Liver (tissue), 9 donors: ENCODE results near the gene OR10C1. TPM values are rescaled to one million over a fixed set of nuclear protein-coding genes. Genes with fewer than 3 reads are reported as not detected.
A peak's percentile ranks its signal among the peaks of the same experiment; 100 is the strongest.

Experiments
- DNase-seq: peaks from one replicate; pipeline ENCODE4 v3.0.0-alpha.2; 2017; ENCODE audit warnings: low spot score
- H3K27ac ChIP-seq, 2 donors: one replicate each; pipeline ENCODE4 v1.7.0; 2013; ENCODE audit warnings: inconsistent platforms in 2 of 2, low read length in 2 of 2, control low read depth in 1 of 2, low read depth in 1 of 2, mild to moderate bottlenecking in 1 of 2
- H3K27me3 ChIP-seq, 4 donors: one replicate each; pipeline versions ENCODE4 v1.6.1 to v1.7.0; 2013; ENCODE audit warnings: low read length in 3 of 4, inconsistent platforms in 1 of 4, mild to moderate bottlenecking in 1 of 4, moderate library complexity in 1 of 4; ENCODE audit not compliant: control insufficient read depth in 4 of 4, insufficient read depth in 4 of 4
- H3K36me3 ChIP-seq, 4 donors: one replicate each; pipeline versions ENCODE4 v1.6.1 to v1.7.0; 2013; ENCODE audit warnings: low read length in 3 of 4, mild to moderate bottlenecking in 3 of 4, low read depth in 1 of 4, moderate library complexity in 1 of 4; ENCODE audit not compliant: control insufficient read depth in 4 of 4, insufficient read depth in 3 of 4
- H3K4me1 ChIP-seq, 4 donors: one replicate each; pipeline versions ENCODE4 v1.6.1 to v1.7.0; 2013; ENCODE audit warnings: low read length in 3 of 4, mild to moderate bottlenecking in 3 of 4, moderate library complexity in 1 of 4; ENCODE audit not compliant: control insufficient read depth in 4 of 4, insufficient read depth in 4 of 4
- H3K4me3 ChIP-seq, 3 donors: one replicate each; pipeline versions ENCODE4 v1.6.1 to v1.7.0; 2013; ENCODE audit warnings: low read length in 3 of 3, control low read depth in 1 of 3, low read depth in 1 of 3, mild to moderate bottlenecking in 1 of 3
- H3K9ac ChIP-seq, 2 donors: one replicate each; pipeline ENCODE4 v1.7.0; 2013; ENCODE audit warnings: low read length in 2 of 2, mild to moderate bottlenecking in 2 of 2, moderate library complexity in 2 of 2, control low read depth in 1 of 2, low read depth in 1 of 2
- H3K9me3 ChIP-seq, 4 donors: one replicate each; pipeline versions ENCODE4 v1.6.1 to v1.7.0; 2013; ENCODE audit warnings: low read length in 3 of 4; ENCODE audit not compliant: control insufficient read depth in 4 of 4
- EGR1 ChIP-seq, 2 donors: IDR thresholded peaks; 2 replicates each; pipeline ENCODE4 v1.6.1; 2016 to 2018; ENCODE audit warnings: antibody characterized with exemption in 2 of 2, low read depth in 2 of 2
- FOXA1 ChIP-seq: IDR thresholded peaks from 2 replicates; pipeline ENCODE4 v1.6.1; 2016; ENCODE audit warnings: antibody characterized with exemption
- FOXA2 ChIP-seq: IDR thresholded peaks from 2 replicates; pipeline ENCODE4 v1.6.1; 2016; ENCODE audit warnings: antibody characterized with exemption
- HNF4A ChIP-seq, 2 donors: conservative IDR thresholded peaks; 2 replicates each; pipeline ENCODE4 v1.6.1; 2016; ENCODE audit warnings: antibody characterized with exemption in 2 of 2, mild to moderate bottlenecking in 2 of 2
- HNF4G ChIP-seq: IDR thresholded peaks from 2 replicates; pipeline ENCODE4 v1.6.1; 2016; ENCODE audit warnings: antibody characterized with exemption
- JUND ChIP-seq, 2 donors: IDR thresholded peaks; 2 replicates each; pipeline ENCODE4 v1.6.1; 2016; ENCODE audit warnings: antibody characterized with exemption in 2 of 2
- NR2F2 ChIP-seq: IDR thresholded peaks from 2 replicates; pipeline ENCODE4 v1.6.1; 2016; ENCODE audit warnings: antibody characterized with exemption
- RAD21 ChIP-seq, 2 donors: IDR thresholded peaks; 2 replicates each; pipeline ENCODE4 v1.6.1; 2016; ENCODE audit warnings: antibody characterized with exemption in 2 of 2, mild to moderate bottlenecking in 2 of 2
- REST ChIP-seq: IDR thresholded peaks from 2 replicates; pipeline ENCODE4 v1.6.1; 2016; ENCODE audit warnings: antibody characterized with exemption, mild to moderate bottlenecking
- RXRA ChIP-seq, 2 donors: IDR thresholded peaks; 2 replicates each; pipeline ENCODE4 v1.6.1; 2017 to 2018; ENCODE audit warnings: antibody characterized with exemption in 2 of 2, mild to moderate bottlenecking in 1 of 2
- SP1 ChIP-seq: IDR thresholded peaks from 2 replicates; pipeline ENCODE4 v1.6.1; 2018; ENCODE audit warnings: antibody characterized with exemption, mild to moderate bottlenecking
- TAF1 ChIP-seq: conservative IDR thresholded peaks from 2 replicates; pipeline ENCODE4 v1.6.1; 2016; ENCODE audit warnings: antibody characterized with exemption, mild to moderate bottlenecking
- YY1 ChIP-seq: IDR thresholded peaks from 2 replicates; pipeline ENCODE4 v1.6.1; 2016; ENCODE audit warnings: antibody characterized with exemption, mild to moderate bottlenecking
- WGBS: extraction: QIAGEN DNeasy Blood & Tissue Kit; methylation state at CpG from one replicate; pipeline ENCODE4 v1.1.7; 2013; 5-methylcytosine and 5-hydroxymethylcytosine counted together
- polyA plus RNA-seq, 2 donors: library from polyadenylated mRNA; stranded (reverse) in 1 of 2; unstranded in 1 of 2; fragments of 200-250 nt in 1 of 2; fragments of >200 nt in 1 of 2; fragmentation: Nextera tagmentation in 1 of 2; extraction: Ambion mirVana in 1 of 2; gene quantifications; one replicate each; pipeline versions ENCODE4 v1.2.1 to v1.2.3, GENCODE V29; 2013 to 2015
- total RNA-seq, 2 donors: library from RNA; depleted of rRNA; stranded (reverse); fragments of >200 nt; gene quantifications; one replicate each; pipeline ENCODE4 v1.2.3, GENCODE V29; 2014
- TF ChIP-seq, protein P1 (sequence below): IDR thresholded peaks from 2 replicates; pipeline ENCODE4 v1.6.1; 2016; ENCODE audit warnings: antibody characterized with exemption
- TF ChIP-seq, protein P2 (sequence below): fragments of 150-350 bp; IDR thresholded peaks from 2 replicates; pipeline ENCODE4 v1.5.1; 2017; ENCODE audit warnings: improper control_type of control experiment, low read depth, low read length; ENCODE audit not compliant: missing input control
- TF ChIP-seq, protein P3 (sequence below): IDR thresholded peaks from 2 replicates; pipeline ENCODE4 v1.6.1; 2016; ENCODE audit warnings: antibody characterized with exemption
- donor health status: healthy.
- donor health status: healthy.
- donor health status: healthy.
- donor health status: healthy.
- donor health status: healthy.

The OR10C1 gene
- total and polyA plus RNA-seq, 4 donors, result not detected

- no peak for DNase-seq
- no peaks in the 10 kb centered on the region for H3K36me3 ChIP-seq
- H3K9ac ChIP-seq, result no peak within 1 kb of the TSS
- no peak within 1 kb of the TSS for H3K4me3 ChIP-seq
- H3K9me3 ChIP-seq, result no peaks in the 10 kb centered on the region
- peaks cover 0 to 3% (median 0%) of the 10 kb centered on the region in 4 donors for H3K27me3 ChIP-seq
- TF ChIP-seq, protein P1, sequence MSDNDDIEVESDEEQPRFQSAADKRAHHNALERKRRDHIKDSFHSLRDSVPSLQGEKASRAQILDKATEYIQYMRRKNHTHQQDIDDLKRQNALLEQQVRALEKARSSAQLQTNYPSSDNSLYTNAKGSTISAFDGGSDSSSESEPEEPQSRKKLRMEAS, result no peak
- no peak for TF ChIP-seq YY1
- no peak for TF ChIP-seq HNF4A (conservative IDR thresholded peaks at IDR 0.05)
- TF ChIP-seq, protein P2, sequence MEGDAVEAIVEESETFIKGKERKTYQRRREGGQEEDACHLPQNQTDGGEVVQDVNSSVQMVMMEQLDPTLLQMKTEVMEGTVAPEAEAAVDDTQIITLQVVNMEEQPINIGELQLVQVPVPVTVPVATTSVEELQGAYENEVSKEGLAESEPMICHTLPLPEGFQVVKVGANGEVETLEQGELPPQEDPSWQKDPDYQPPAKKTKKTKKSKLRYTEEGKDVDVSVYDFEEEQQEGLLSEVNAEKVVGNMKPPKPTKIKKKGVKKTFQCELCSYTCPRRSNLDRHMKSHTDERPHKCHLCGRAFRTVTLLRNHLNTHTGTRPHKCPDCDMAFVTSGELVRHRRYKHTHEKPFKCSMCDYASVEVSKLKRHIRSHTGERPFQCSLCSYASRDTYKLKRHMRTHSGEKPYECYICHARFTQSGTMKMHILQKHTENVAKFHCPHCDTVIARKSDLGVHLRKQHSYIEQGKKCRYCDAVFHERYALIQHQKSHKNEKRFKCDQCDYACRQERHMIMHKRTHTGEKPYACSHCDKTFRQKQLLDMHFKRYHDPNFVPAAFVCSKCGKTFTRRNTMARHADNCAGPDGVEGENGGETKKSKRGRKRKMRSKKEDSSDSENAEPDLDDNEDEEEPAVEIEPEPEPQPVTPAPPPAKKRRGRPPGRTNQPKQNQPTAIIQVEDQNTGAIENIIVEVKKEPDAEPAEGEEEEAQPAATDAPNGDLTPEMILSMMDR, result peak; percentile 44
- no peak for TF ChIP-seq REST
- peak; percentile 75 to 79 for TF ChIP-seq RAD21 (IDR thresholded peaks at IDR 0.05)
- H3K27ac ChIP-seq, result no peak within 1 kb of the TSS
- H3K4me1 ChIP-seq, result no peaks in the 10 kb centered on the region
These were observed 24.5 kb upstream of the OR10C1 start, which contains the start of gene OR12D1 for GRCh38 chr6:29414588-29414987. Gene OR12D1, plus strand, starts transcription at chr6:29414928.

- H3K27me3 ChIP-seq, result no peaks in the 10 kb centered on the region
- H3K4me1 ChIP-seq, result no peaks in the 10 kb centered on the region
- H3K36me3 ChIP-seq, result no peaks in the 10 kb centered on the region
- no peak for DNase-seq
- H3K4me3 ChIP-seq, result no peak overlapping the region
- 75% methylated on average over 3 of the region's 3 CpGs for WGBS
- H3K9me3 ChIP-seq, result no peaks in the 10 kb centered on the region
- H3K9ac ChIP-seq, result no peak overlapping the region
- no peak for TF ChIP-seq FOXA2
- no peak for TF ChIP-seq RAD21 (IDR thresholded peaks at IDR 0.05)
- TF ChIP-seq NR2F2, result no peak
- TF ChIP-seq TAF1, result no peak
- H3K27ac ChIP-seq, result no peak overlapping the region
These were observed 19.6 kb upstream of the OR10C1 start for GRCh38 chr6:29419516-29419915.

DNA sequence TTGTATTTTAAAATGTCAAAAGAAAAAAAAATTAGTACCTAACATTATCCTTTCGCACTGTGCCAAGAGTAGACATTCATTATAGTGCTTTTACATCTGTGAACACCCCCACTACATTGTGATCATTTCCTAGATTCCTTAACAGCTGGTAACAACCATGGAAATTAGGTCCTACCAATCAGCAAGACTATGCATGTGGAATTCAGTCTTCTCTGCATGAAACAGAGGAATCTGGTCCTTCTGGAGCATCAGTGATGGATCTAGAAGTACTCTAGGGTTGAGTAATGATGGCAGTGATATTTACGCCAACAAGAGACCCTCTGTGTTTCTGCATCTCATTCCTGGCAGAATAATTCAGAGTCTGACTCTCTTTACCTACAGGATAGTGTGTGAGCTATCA lies 14.9 kb upstream of the OR10C1 start:
- TF ChIP-seq RXRA (IDR thresholded peaks at IDR 0.05) (no peak), SP1 (no peak), FOXA1 (no peak), TAF1 (no peak), EGR1 (IDR thresholded peaks at IDR 0.05; ENCODE audit: low read depth in 2 of 2) (no peak), HNF4A (conservative IDR thresholded peaks at IDR 0.05) (no peak), JUND (IDR thresholded peaks at IDR 0.05) (no peak), HNF4G (no peak)
- TF ChIP-seq, protein P3, sequence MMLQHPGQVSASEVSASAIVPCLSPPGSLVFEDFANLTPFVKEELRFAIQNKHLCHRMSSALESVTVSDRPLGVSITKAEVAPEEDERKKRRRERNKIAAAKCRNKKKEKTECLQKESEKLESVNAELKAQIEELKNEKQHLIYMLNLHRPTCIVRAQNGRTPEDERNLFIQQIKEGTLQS, result no peak
- TF ChIP-seq, protein P1, result no peak
- Histone ChIP-seq H3K27ac (no peak overlapping the region), H3K4me1 (no peaks in the 10 kb centered on the region), H3K9ac (no peak overlapping the region), H3K4me3 (no peak overlapping the region), H3K9me3 (no peaks in the 10 kb centered on the region), H3K36me3 (no peaks in the 10 kb centered on the region), H3K27me3 (peaks cover 0 to 6% (median 0%) of the 10 kb centered on the region in 4 donors)
- 93% methylated on average over 2 of the region's 2 CpGs for WGBS
- no peak for DNase-seq
